Mucosa of stomach (tissue), 1 donor: Measurements from ENCODE around the gene PTMS.

ENCODE experiments used
- H3K27me3 ChIP-seq: one replicate; pipeline ENCODE4 v1.7.0; 2013; ENCODE audit warnings: mild to moderate bottlenecking, low read length; ENCODE audit not compliant: control insufficient read depth, insufficient read depth
- H3K36me3 ChIP-seq: one replicate; pipeline ENCODE4 v1.7.0; 2013; ENCODE audit warnings: low read length; ENCODE audit not compliant: control insufficient read depth, insufficient read depth
- H3K4me1 ChIP-seq: one replicate; pipeline ENCODE4 v1.7.0; 2013; ENCODE audit warnings: mild to moderate bottlenecking, low read length; ENCODE audit not compliant: control insufficient read depth, insufficient read depth
- H3K4me3 ChIP-seq: one replicate; pipeline ENCODE4 v1.7.0; 2013; ENCODE audit warnings: low read length
- H3K9ac ChIP-seq: one replicate; pipeline ENCODE4 v1.7.0; 2013; ENCODE audit warnings: mild to moderate bottlenecking, low read length, moderate library complexity
- H3K9me3 ChIP-seq: one replicate; pipeline ENCODE4 v1.7.0; 2013; ENCODE audit warnings: mild to moderate bottlenecking, low read length, moderate library complexity; ENCODE audit not compliant: control insufficient read depth
- donor health status: Pancreatic carcinoma.

Gene PTMS

GRCh38 chr12:6754411-6754810, 11.8 kb upstream of the PTMS start:
- H3K9me3 ChIP-seq, result no peaks in the 10 kb centered on the region
- H3K4me1 ChIP-seq, result peaks cover 18% of the 10 kb centered on the region
- H3K36me3 ChIP-seq, result peaks cover 10% of the 10 kb centered on the region
- H3K4me3 ChIP-seq, result no peak overlapping the region
- no peaks in the 10 kb centered on the region for H3K27me3 ChIP-seq
- H3K9ac ChIP-seq, result no peak overlapping the region

DNA sequence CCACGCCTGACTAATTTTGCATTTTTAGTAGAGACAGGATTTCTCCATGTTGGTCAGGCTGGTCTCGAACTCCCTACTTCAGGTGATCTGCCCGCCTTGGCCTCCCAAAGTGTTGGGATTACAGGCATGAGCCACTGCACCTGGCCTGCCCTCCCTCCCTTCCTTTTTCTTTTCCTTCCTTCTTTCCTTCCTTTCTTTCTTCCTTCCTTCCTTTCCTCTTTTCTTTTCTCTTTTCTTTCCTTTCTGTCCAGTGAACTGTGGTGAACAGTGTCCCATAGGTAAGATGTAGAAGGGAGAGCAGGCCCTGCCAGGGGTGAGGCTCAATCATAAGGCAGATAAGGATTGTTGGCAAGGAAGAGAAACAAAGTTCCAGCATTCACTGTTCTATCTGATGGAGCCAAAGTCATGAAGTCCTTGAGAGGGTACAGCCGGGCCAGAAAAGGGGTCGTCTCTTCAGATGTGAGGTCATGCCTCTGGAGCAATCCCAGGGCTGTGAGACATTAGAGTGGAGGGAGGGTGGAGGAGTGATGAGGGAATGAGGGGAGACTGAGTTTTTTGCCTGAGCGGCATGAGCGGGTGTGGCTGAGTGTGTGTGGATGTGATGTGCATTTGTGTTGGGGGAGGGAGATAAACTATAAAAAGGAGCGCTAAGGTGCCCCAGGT, 9.0 kb upstream of the PTMS start:
- Histone ChIP-seq H3K4me1 (peaks cover 19% of the 10 kb centered on the region), H3K27me3 (no peaks in the 10 kb centered on the region), H3K4me3 (peak overlapping the region; percentile 16), H3K36me3 (no peaks in the 10 kb centered on the region), H3K9ac (no peak overlapping the region), H3K9me3 (no peaks in the 10 kb centered on the region)

GRCh38 chr12:6758506-6759095, 7.6 kb upstream of the PTMS start:
- no peaks in the 10 kb centered on the region for H3K36me3 ChIP-seq
- no peak overlapping the region for H3K4me3 ChIP-seq
- no peak overlapping the region for H3K9ac ChIP-seq
- no peaks in the 10 kb centered on the region for H3K27me3 ChIP-seq
- peaks cover 19% of the 10 kb centered on the region for H3K4me1 ChIP-seq
- no peaks in the 10 kb centered on the region for H3K9me3 ChIP-seq

DNA sequence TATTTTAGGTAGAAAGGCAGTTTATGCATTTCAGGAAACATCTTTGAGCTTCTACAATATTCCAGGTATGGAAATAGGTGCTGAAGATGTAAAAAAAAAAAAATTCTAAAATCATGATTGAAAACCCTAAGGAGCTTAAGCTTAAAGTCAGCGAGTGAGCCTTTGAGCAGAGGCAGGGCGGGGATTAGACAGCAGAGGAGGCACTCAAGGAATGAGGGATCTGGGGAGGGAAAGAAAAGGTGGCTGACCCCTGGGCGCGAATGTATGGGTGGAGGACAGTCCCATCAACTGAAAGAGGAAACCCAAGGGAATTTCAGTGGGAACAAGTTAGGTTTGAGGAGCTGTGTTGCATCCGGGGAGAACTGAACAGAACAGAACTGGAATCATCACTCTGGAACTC, 6.4 kb upstream of the PTMS start:
- H3K36me3 ChIP-seq, result no peaks in the 10 kb centered on the region
- H3K9ac ChIP-seq, result no peak overlapping the region
- no peak overlapping the region for H3K4me3 ChIP-seq
- H3K9me3 ChIP-seq, result no peaks in the 10 kb centered on the region
- no peaks in the 10 kb centered on the region for H3K27me3 ChIP-seq
- H3K4me1 ChIP-seq, result peaks cover 24% of the 10 kb centered on the region

DNA sequence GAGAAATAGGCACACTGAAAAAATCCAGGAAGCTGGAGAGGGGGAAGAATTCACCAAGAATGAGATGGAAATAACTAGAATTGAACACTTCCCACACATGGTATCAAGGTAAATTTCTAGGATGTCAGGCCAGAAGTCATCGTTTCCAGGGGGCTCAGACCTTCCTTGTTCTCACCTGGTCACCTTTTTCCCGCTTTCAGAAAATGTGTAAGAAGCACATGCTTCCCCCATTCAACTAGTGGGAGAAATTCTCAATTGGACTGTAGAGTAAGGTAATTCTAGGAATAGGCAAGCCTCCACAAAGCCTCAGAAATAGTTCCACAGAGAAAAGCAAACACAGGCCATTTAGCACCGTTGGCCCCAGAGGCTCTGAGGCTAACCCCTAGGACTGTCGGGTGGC, 2.8 kb upstream of the PTMS start:
- peaks cover 45% of the 10 kb centered on the region for H3K4me1 ChIP-seq
- H3K4me3 ChIP-seq, result no peak overlapping the region
- no peaks in the 10 kb centered on the region for H3K9me3 ChIP-seq
- no peaks in the 10 kb centered on the region for H3K36me3 ChIP-seq
- no peaks in the 10 kb centered on the region for H3K27me3 ChIP-seq
- H3K9ac ChIP-seq, result peak overlapping the region; percentile 65

DNA sequence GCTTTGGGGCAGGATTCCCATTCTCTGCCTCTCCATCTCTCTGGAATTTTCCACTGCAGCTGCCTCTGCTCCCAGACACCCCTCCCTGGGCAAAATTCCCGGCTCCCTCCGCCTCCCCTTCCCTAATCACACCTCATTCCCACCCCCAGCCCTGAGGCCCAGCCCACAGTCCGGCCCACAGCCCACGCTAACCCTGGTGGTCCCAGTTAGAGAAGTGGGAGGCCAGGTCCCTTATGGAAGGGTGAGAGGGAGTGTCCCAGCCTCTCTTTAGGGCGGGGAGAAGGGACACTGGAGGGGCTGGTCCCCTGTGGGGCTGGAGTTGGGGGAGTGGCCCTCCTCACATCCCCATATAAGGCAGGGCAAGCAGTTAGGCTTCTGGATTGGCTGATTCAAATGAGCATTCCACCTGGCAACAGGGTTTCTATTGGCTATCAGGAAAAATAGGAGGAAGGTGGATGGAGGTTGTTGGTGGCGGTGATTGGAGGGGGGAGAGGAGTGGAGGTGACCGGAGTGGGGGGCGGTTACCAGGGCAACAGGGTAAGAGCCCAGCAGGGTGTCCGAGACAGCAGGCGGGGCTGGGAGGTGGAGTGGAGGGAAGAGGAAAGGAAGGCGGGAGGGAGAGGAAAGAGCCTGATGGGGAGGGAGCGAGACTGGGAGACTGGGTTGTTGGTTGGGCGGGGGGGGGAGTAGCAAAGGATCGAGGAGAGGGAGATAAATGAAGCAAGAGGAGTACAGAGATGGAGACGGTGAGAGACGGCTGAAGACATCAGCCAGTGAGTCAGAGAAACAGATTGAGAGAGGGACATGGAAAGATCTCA, 1.9 kb upstream of the PTMS start:
- Histone ChIP-seq H3K9me3 (no peaks in the 10 kb centered on the region), H3K4me3 (peak overlapping the region; percentile 25), H3K27me3 (no peaks in the 10 kb centered on the region), H3K36me3 (no peaks in the 10 kb centered on the region), H3K9ac (peak overlapping the region; percentile 65), H3K4me1 (peaks cover 54% of the 10 kb centered on the region)

DNA sequence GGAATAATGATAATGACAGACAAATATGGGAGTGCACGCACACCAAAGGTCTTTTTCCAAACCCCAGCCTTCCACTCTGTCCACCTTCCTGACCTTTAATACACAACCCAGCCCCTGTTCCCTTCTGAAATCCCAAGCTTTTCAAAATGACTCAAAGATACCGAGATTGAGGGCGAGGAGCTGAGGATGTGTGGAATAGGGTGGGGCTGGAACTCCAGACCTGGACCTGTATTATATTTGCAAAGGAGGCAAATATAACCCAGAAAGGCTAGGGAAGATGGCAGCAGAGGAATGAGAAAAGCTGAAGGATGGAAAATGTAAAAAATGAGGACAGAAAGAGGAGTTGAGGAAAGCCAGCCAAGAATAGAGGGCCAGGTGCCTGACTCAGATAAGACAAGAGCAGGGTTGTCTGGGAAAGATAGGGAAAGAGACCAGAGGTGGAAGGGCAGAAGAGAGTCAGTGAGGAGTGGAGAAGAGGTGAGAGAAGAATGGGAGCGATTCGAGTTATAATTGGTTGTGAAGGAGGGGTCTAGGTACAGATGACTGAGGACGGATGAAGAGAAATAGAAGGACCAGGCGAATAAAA, 1.0 kb upstream of the PTMS start:
- H3K9me3 ChIP-seq, result no peaks in the 10 kb centered on the region
- no peaks in the 10 kb centered on the region for H3K36me3 ChIP-seq
- no peaks in the 10 kb centered on the region for H3K27me3 ChIP-seq
- no peak overlapping the region for H3K4me3 ChIP-seq
- H3K9ac ChIP-seq, result peak overlapping the region; percentile 47
- H3K4me1 ChIP-seq, result peaks cover 58% of the 10 kb centered on the region

GRCh38 chr12:6766651-6767349, 637 bp downstream of the PTMS start:
- Histone ChIP-seq H3K36me3 (no peaks in the 10 kb centered on the region), H3K9me3 (no peaks in the 10 kb centered on the region), H3K9ac (peak overlapping the region; percentile 73), H3K27me3 (no peaks in the 10 kb centered on the region), H3K4me1 (peaks cover 55% of the 10 kb centered on the region), H3K4me3 (peak overlapping the region; percentile 32)

DNA sequence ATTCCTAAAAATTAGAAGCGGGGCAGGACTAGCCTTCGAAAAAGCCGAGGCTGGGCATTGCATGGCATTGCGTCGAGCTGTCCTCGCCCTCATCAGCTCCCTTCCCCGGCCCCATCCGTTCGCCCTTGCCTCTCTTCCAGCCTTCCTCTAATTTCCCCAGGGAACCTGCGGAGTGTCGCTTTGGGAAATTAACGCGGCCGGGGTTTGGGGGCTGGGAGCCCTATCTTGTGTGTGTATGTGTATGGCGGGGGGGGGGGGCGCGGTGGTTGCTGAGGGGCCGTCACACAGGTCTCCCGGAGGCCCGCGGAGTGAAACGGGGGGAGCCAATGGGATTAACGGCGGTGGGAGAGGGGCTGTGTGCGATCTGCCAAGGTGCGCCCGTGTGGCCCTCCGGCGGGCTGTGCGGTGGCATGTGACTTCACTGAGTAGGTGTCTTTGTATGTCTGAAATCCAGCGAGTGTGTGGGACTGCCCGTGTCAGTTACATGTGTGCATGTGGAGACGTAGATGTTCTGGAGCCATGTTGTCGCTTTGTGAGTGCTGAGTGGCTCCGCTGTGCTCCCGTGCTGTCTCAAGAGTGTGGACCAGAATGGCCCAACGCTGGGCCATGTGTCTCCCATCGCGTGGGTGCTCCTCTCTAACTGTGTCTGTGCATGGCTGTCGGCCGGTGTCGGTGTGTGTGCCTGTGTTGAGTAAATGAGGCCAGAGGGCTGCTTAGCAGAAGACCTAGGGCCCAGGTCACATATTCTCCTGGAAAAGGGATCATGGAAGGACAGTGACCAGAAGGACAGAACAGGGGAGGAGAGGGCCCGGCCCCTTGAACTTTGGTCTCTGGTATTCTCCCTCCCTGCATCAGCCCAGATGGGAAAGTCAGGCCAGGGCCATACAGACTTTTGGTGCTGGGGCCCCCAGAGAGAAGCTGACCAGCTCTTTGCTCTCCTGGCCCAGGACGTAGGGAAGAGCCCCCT, 1.5 kb downstream of the PTMS start:
- Histone ChIP-seq H3K27me3 (no peaks in the 10 kb centered on the region), H3K36me3 (no peaks in the 10 kb centered on the region), H3K4me3 (peak overlapping the region; percentile 32), H3K9ac (peak overlapping the region; percentile 73), H3K9me3 (no peaks in the 10 kb centered on the region), H3K4me1 (peaks cover 55% of the 10 kb centered on the region)

GRCh38 chr12:6768437-6768914, 2.3 kb downstream of the PTMS start:
- no peak overlapping the region for H3K4me3 ChIP-seq
- peaks cover 59% of the 10 kb centered on the region for H3K4me1 ChIP-seq
- no peaks in the 10 kb centered on the region for H3K27me3 ChIP-seq
- H3K9ac ChIP-seq, result no peak overlapping the region
- no peaks in the 10 kb centered on the region for H3K9me3 ChIP-seq
- no peaks in the 10 kb centered on the region for H3K36me3 ChIP-seq

- no peaks in the 10 kb centered on the region for H3K9me3 ChIP-seq
- no peaks in the 10 kb centered on the region for H3K36me3 ChIP-seq
- H3K9ac ChIP-seq, result no peak overlapping the region
- H3K4me3 ChIP-seq, result no peak overlapping the region
- H3K27me3 ChIP-seq, result no peaks in the 10 kb centered on the region
- peaks cover 59% of the 10 kb centered on the region for H3K4me1 ChIP-seq
These were observed 2.8 kb downstream of the PTMS start for GRCh38 chr12:6768990-6769389.
